Ovary (tissue), 9 donors: ENCODE results near the gene ARHGEF4. TPM values are rescaled to one million over a fixed set of nuclear protein-coding genes. Genes with fewer than 3 reads are reported as not detected.

Experiments used
- DNase-seq, 5 donors: peaks; one replicate each; pipeline ENCODE4 v3.0.0-alpha.2; 2019 to 2020
- H3K27ac ChIP-seq, 2 donors: fragments of 200-600 bp; one replicate each; pipeline versions ENCODE4 v1.5.1 to v1.8.0; 2019 to 2022
- H3K27me3 ChIP-seq: fragments of 200-600 bp; one replicate; pipeline ENCODE4 v1.8.0; 2022
- H3K36me3 ChIP-seq: fragments of 200-600 bp; sonication (generic); one replicate; pipeline ENCODE4 v1.5.1; 2019
- H3K4me1 ChIP-seq: one replicate; pipeline ENCODE4 v1.8.1; 2013; ENCODE audit warnings: mild to moderate bottlenecking, moderate library complexity; ENCODE audit not compliant: insufficient read depth
- H3K4me3 ChIP-seq: fragments of 200-600 bp; sonication (generic); one replicate; pipeline ENCODE4 v1.5.1; 2017
- H3K9me3 ChIP-seq, 2 donors: fragments of 200-600 bp in 1 of 2; sonication (generic) in 1 of 2; one replicate each; pipeline versions ENCODE4 v1.5.1 to v1.8.1; 2013 to 2019; ENCODE audit warnings: mild to moderate bottlenecking in 1 of 2, moderate library complexity in 1 of 2
- EP300 ChIP-seq: sonication (generic); formaldehyde crosslinking; IDR thresholded peaks from one replicate; pipeline ENCODE4 v1.6.1; 2017; ENCODE audit warnings: antibody characterized with exemption
- POLR2A ChIP-seq: fragments of 450-650 bp; IDR thresholded peaks from one replicate; pipeline ENCODE4 v1.6.1; 2017; ENCODE audit warnings: antibody characterized with exemption, mild to moderate bottlenecking, moderate library complexity
- WGBS, 3 donors: extraction: QIAGEN DNeasy Blood & Tissue Kit in 1 of 3; methylation state at CpG; one replicate each; pipeline versions ENCODE4 v1.1.5 to v1.1.7; 2013 to 2017; 5-methylcytosine and 5-hydroxymethylcytosine counted together
- intact Hi-C, 4 donors: fragments of 100-400 bp; cut with DNase I; formaldehyde crosslinking; loops; one replicate each; pipeline versions ENCODE4 v1.11.0 to v1.15.1; 2022 to 2023
- polyA plus RNA-seq, 2 donors: library from polyadenylated mRNA; stranded (reverse); fragments of 200-250 nt in 1 of 2; fragments of 350-450 nt in 1 of 2; fragmentation: Illumina TruSeq in 1 of 2; extraction: RNeasy Lipid Tissue Mini Kit (QIAGEN cat#74804) in 1 of 2; gene quantifications; one replicate each; pipeline ENCODE4 v1.2.3, GENCODE V29; 2013 to 2014
- total RNA-seq, 7 donors: library from RNA; depleted of rRNA in 2 of 7; stranded (reverse); fragments of >200 nt in 2 of 7; fragmentation: NEBNext Ultra II Directional in 3 of 7; extraction: Animal tissue kit (Norgen Biotek cat#: 25700) in 3 of 7; gene quantifications; one replicate each; pipeline versions ENCODE4 v1.1.0 to v1.2.4, GENCODE V29; 2016 to 2023
- TF ChIP-seq, protein P1 (sequence below), 3 donors: fragments of 450-650 bp in 2 of 3; fragments of 200-600 bp in 1 of 3; IDR thresholded peaks; one replicate each; pipeline versions ENCODE4 v1.5.1 to v1.8.0; 2016 to 2022; ENCODE audit warnings: antibody characterized with exemption in 3 of 3, mild to moderate bottlenecking in 1 of 3
- donor health status: DM: no; HTN: no; CAD: no; lungs with moderate emphysema.
- donor health status: DM: no; HTN: no; CAD: no.
- donor health status: Bipolar disorder and iron deficiency.
- donor health status: DM: yes; HTN: yes; CAD: no.
- donor health status: DM: no; HTN: no; CAD: no.
- donor health status: DM: yes; HTN: yes; CAD: no.

Gene ARHGEF4
- total and polyA plus RNA-seq, 9 donors: 8.6 to 27.4 (median 18.0) TPM

DNA sequence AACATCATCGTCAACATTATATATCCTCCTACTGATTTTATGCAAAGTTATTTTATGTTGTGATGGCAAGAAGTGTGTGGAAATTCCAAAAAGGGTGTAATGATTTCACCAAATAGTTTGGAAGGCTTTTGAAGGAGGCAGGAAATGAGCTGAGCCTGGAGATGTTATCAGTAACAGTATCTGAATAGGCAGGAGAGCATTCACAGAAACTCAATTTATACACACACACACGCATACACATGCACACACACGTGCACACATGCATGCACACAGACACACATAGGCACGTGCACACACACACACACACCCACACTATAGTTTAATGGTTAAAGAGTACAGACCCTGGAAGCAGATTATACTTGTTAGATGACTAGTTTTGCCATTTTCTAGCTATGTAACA, 47.3 kb downstream of the ARHGEF4 start:
- Histone ChIP-seq H3K4me3 (no peak overlapping the region), H3K4me1 (no peaks in the 10 kb centered on the region), H3K36me3 (no peaks in the 10 kb centered on the region), H3K27me3 (no peaks in the 10 kb centered on the region), H3K27ac (no peak overlapping the region), H3K9me3 (no peaks in the 10 kb centered on the region)
- DNase-seq: no peak
- intact Hi-C loops: loop anchor here in 1 of 4 donors (1.0 kb wide), 1 partner anchor 39 kb away; no protein-coding TSS in a partner anchor
- TF ChIP-seq, protein P1, sequence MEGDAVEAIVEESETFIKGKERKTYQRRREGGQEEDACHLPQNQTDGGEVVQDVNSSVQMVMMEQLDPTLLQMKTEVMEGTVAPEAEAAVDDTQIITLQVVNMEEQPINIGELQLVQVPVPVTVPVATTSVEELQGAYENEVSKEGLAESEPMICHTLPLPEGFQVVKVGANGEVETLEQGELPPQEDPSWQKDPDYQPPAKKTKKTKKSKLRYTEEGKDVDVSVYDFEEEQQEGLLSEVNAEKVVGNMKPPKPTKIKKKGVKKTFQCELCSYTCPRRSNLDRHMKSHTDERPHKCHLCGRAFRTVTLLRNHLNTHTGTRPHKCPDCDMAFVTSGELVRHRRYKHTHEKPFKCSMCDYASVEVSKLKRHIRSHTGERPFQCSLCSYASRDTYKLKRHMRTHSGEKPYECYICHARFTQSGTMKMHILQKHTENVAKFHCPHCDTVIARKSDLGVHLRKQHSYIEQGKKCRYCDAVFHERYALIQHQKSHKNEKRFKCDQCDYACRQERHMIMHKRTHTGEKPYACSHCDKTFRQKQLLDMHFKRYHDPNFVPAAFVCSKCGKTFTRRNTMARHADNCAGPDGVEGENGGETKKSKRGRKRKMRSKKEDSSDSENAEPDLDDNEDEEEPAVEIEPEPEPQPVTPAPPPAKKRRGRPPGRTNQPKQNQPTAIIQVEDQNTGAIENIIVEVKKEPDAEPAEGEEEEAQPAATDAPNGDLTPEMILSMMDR (IDR thresholded peaks at IDR 0.05): no peak
- TF ChIP-seq EP300 (no peak), POLR2A (no peak)
- 72 to 75% (median 73%) methylated on average over 4 of the region's 4 CpGs for WGBS, 3 donors

DNA sequence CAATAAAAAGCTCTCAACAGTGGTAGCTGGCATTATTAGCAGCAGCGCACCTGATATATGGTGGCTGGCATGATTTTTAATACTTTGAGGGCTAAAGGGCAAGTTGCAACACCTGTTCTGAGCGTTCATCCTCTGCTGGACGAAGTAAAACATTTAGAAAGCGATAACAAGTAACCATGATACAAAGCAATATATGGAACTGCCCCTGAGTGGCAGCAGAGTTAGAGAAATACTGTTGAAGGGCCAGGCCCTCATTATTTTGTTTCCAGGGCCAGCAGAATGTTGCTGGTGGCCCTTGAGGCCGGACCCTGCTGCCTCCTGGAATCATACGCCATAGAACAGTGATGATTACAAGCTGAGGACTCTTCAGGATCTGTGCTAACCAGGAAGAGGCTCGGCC, 47.8 kb downstream of the ARHGEF4 start:
- intact Hi-C loops: loop anchor here in 1 of 4 donors (1.0 kb wide), 1 partner anchor 39 kb away; no protein-coding TSS in a partner anchor
- no peaks in the 10 kb centered on the region for H3K9me3 ChIP-seq
- DNase-seq: no peak
- TF ChIP-seq, protein P1 (IDR thresholded peaks at IDR 0.05): no peak
- TF ChIP-seq POLR2A (no peak), EP300 (no peak)
- no peaks in the 10 kb centered on the region for H3K4me1 ChIP-seq
- WGBS, 3 donors: 51 to 64% (median 53%) methylated on average over 7 of the region's 7 CpGs
- no peak overlapping the region for H3K27ac ChIP-seq
- H3K27me3 ChIP-seq: no peaks in the 10 kb centered on the region
- H3K4me3 ChIP-seq: no peak overlapping the region
- H3K36me3 ChIP-seq: no peaks in the 10 kb centered on the region

DNA sequence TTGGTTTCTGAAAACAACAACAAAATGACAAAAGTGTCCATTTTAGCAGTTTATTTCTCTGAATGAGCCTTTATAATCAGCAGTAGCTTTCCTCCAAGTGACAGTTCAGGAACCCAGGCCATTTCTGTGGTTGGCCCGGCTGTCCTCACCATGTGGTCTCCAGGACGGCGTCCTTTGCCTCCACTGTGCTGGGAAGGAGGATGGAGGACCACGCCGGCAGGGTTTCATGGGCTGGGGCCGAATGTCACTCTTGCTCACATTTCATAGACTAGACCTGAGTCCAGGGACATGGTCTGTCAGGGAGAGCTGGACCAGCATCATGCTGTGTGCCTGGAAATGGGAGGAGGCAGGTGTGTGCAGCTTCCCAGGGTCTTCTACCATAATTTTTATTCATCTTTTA, 50.9 kb downstream of the ARHGEF4 start:
- no peaks in the 10 kb centered on the region for H3K9me3 ChIP-seq
- TF ChIP-seq, protein P1 (IDR thresholded peaks at IDR 0.05): no peak
- no peak for TF ChIP-seq EP300
- TF ChIP-seq POLR2A: no peak
- H3K4me1 ChIP-seq: no peaks in the 10 kb centered on the region
- 80 to 85% (median 84%) methylated on average over 6 of the region's 6 CpGs for WGBS, 3 donors
- intact Hi-C loops: no loop called here
- no peaks in the 10 kb centered on the region for H3K36me3 ChIP-seq
- no peak overlapping the region for H3K27ac ChIP-seq
- DNase-seq: no peak
- no peaks in the 10 kb centered on the region for H3K27me3 ChIP-seq
- no peak overlapping the region for H3K4me3 ChIP-seq

DNA sequence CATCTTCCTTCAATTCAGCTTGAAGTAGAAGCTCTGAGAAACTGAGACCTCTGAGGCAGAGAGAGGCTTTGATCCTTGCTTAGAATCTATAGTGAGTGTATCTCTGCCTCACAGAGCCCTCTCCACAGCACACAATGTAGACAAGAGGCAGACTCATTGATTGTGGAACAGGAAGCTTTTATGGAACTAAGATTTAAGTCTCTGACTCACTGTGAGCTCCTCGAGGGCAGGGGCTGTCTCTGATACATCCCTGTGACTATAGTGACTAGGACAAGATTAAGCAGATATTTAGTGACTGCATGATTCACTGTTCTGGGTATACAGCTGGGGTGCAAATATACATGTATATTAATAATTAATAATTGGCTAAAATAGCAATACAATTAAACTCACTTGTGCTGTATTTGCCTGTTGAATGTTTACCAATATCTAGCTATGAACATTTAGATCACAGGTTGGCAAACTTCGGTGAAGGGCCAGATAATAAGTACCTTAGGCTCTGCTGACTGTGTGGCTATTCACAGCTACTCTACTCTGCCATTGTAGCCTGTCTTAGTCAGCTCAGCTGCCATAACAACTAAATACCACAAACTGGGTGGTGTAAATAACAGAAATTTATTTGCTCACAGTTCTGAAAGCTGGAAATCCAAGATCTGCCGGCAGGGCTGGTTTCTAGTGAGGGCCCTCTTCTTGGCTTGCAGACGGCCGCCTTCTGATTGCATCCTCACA, 54.4 kb downstream of the ARHGEF4 start:
- WGBS, 3 donors: 75 to 81% (median 79%) methylated on average over 5 of the region's 5 CpGs
- H3K4me1 ChIP-seq: no peaks in the 10 kb centered on the region
- intact Hi-C loops: no loop called here
- no peaks in the 10 kb centered on the region for H3K27me3 ChIP-seq
- H3K36me3 ChIP-seq: no peaks in the 10 kb centered on the region
- DNase-seq: no peak
- TF ChIP-seq, protein P1 (IDR thresholded peaks at IDR 0.05): no peak
- no peak for TF ChIP-seq EP300
- no peak for TF ChIP-seq POLR2A
- no peak overlapping the region for H3K4me3 ChIP-seq
- no peaks in the 10 kb centered on the region for H3K9me3 ChIP-seq
- H3K27ac ChIP-seq: no peak overlapping the region
